MCF 10A (cell line): ENCODE measurements around the gene KLHL28. TPM values are rescaled to one million over a fixed set of nuclear protein-coding genes. Genes with fewer than 3 reads are reported as not detected.

Source experiments
- BruUV-seq: library from RNA; stranded (reverse); fragments of 400-500 nt; replicated peaks from 2 replicates; lab custom pipeline; 2021; lab: Mats Ljungman, UMichigan
- CTCF ChIA-PET: fragments of 300-600 bp; sonication (Branson Sonifier 250); formaldehyde crosslinking; extraction: SDS; loops from one replicate; lab custom pipeline; 2021; ENCODE audit warnings: antibody characterized with exemption, inconsistent platforms; lab: Yijun Ruan, JAX
- POLR2A ChIA-PET: fragments of 300-600, 350-650 bp; sonication (Branson Sonifier 250); formaldehyde crosslinking; extraction: SDS; loops from one replicate; lab custom pipeline; 2020; ENCODE audit warnings: antibody characterized with exemption, inconsistent platforms; lab: Yijun Ruan, JAX
- DNase-seq: peaks from one replicate; pipeline ENCODE4 v3.0.0-alpha.2; 2018; ENCODE audit not compliant: unreplicated experiment
- H3K27ac Mint-ChIP-seq: one replicate; pipeline ENCODE4 v1.8.0; 2022; ENCODE audit warnings: mild to moderate bottlenecking, low read depth, mixed read lengths; ENCODE audit not compliant: unreplicated experiment
- H3K27me3 Mint-ChIP-seq: one replicate; pipeline ENCODE4 v1.8.0; 2022; ENCODE audit warnings: mixed read lengths; ENCODE audit not compliant: insufficient read depth, unreplicated experiment
- H3K36me3 Mint-ChIP-seq: one replicate; pipeline ENCODE4 v1.8.0; 2022; ENCODE audit warnings: mild to moderate bottlenecking, moderate library complexity, mixed read lengths; ENCODE audit not compliant: insufficient read depth, unreplicated experiment
- H3K4me1 Mint-ChIP-seq: one replicate; pipeline ENCODE4 v1.8.0; 2022; ENCODE audit warnings: mixed read lengths; ENCODE audit not compliant: insufficient read depth, unreplicated experiment
- H3K4me3 Mint-ChIP-seq: one replicate; pipeline ENCODE4 v1.8.0; 2022; ENCODE audit warnings: mild to moderate bottlenecking, moderate library complexity, mixed read lengths; ENCODE audit not compliant: unreplicated experiment
- H3K9me3 Mint-ChIP-seq: one replicate; pipeline ENCODE4 v1.8.0; 2022; ENCODE audit warnings: mixed read lengths; ENCODE audit not compliant: unreplicated experiment
- CTCF ChIP-seq: fragments of 200-600 bp; IDR thresholded peaks from one replicate; pipeline ENCODE4 v1.8.0; 2022; ENCODE audit warnings: antibody characterized with exemption, mild to moderate bottlenecking; ENCODE audit not compliant: unreplicated experiment
- intact Hi-C: fragments of 100-400 bp; cut with micrococcal nuclease; formaldehyde crosslinking; loops from 2 replicates; pipeline ENCODE4 v1.14.1; 2022
- total RNA-seq: library from RNA; stranded (reverse); gene quantifications from 2 replicates; pipeline ENCODE4 v1.2.3, GENCODE V29; 2022

Gene KLHL28
- total RNA-seq, 1 experiment from 2014 or later: 11.2 TPM

- Mint-ChIP-seq H3K4me1 (no peaks in the 10 kb centered on the region), H3K4me3 (no peak overlapping the region), H3K36me3 (no peaks in the 10 kb centered on the region), H3K27me3 (no peaks in the 10 kb centered on the region), H3K9me3 (no peaks in the 10 kb centered on the region), H3K27ac (no peak overlapping the region)
- no peak for DNase-seq
- no TSS peak for BruUV-seq
- intact Hi-C loops: loop anchor here (5.0 kb wide), 3 partner anchors 51 to 616 kb away; partner anchors contain the start of genes KLHL28, MIS18BP1 and TOGARAM1
- CTCF ChIA-PET: interaction anchor here (1.0 to 4.7 kb wide), 2 partner anchors 105 to 359 kb away, joined by 3 to 136 read pairs; no protein-coding TSS in a partner anchor
- no peak for TF ChIP-seq CTCF
- POLR2A ChIA-PET: interaction anchor here (0.6 kb wide), 1 partner anchor 174 kb away, joined by 3 read pairs; no protein-coding TSS in a partner anchor
Observed at GRCh38 chr14:44910821-44911220, 50.9 kb downstream of the KLHL28 start.

GRCh38 chr14:44901696-44902095, 60.1 kb downstream of the KLHL28 start:
- POLR2A ChIA-PET: interaction anchor here (1.2 kb wide), 1 partner anchor 11 kb away, joined by 3 read pairs; no protein-coding TSS in a partner anchor
- DNase-seq: no peak
- Mint-ChIP-seq H3K4me1 (peaks cover 6% of the 10 kb centered on the region), H3K4me3 (no peak overlapping the region), H3K36me3 (peaks cover 6% of the 10 kb centered on the region), H3K27me3 (no peaks in the 10 kb centered on the region), H3K9me3 (no peaks in the 10 kb centered on the region), H3K27ac (no peak overlapping the region)
- CTCF ChIA-PET: interaction anchor here (0.7 to 1.3 kb wide), 3 partner anchors 11 to 817 kb away, joined by 3 to 4 read pairs (median 3); no protein-coding TSS in a partner anchor
- intact Hi-C loops: no loop called here
- BruUV-seq: no TSS peak
- TF ChIP-seq CTCF: no peak

- intact Hi-C loops: no loop called here
- peak overlapping the region; percentile 88 for H3K4me3 Mint-ChIP-seq
- BruUV-seq: no TSS peak
- ChIA-PET CTCF (interaction anchor here (0.7 to 1.2 kb wide), 2 partner anchors 369 to 371 kb away, joined by 3 to 6 read pairs; no protein-coding TSS in a partner anchor), POLR2A (interaction anchor here (0.6 to 3.7 kb wide), 7 partner anchors 8 to 1995 kb away, joined by 3 to 23 read pairs (median 3); partner anchors contain the start of genes KLHL28, MIS18BP1 and TOGARAM1)
- no peak for DNase-seq
- H3K4me1 Mint-ChIP-seq: peaks cover 6% of the 10 kb centered on the region
- H3K9me3 Mint-ChIP-seq: no peaks in the 10 kb centered on the region
- peak overlapping the region; percentile 91 for H3K27ac Mint-ChIP-seq
- no peak for TF ChIP-seq CTCF
- H3K36me3 Mint-ChIP-seq: peaks cover 6% of the 10 kb centered on the region
- no peaks in the 10 kb centered on the region for H3K27me3 Mint-ChIP-seq
Observed at GRCh38 chr14:44898551-44898950, 63.2 kb downstream of the KLHL28 start.

GRCh38 chr14:44897845-44898151, 63.9 kb downstream of the KLHL28 start:
- H3K4me1 Mint-ChIP-seq: peaks cover 6% of the 10 kb centered on the region
- H3K27me3 Mint-ChIP-seq: no peaks in the 10 kb centered on the region
- ChIA-PET CTCF (interaction anchor here (1.2 to 1.3 kb wide), 2 partner anchors 17 to 371 kb away, joined by 3 to 5 read pairs; no protein-coding TSS in a partner anchor), POLR2A (interaction anchor here (0.9 to 3.7 kb wide), 6 partner anchors 8 to 356 kb away, joined by 3 to 23 read pairs (median 6); partner anchors contain the start of genes FANCM, KLHL28, MIS18BP1 and TOGARAM1)
- no TSS peak for BruUV-seq
- peak overlapping the region; percentile 88 for H3K4me3 Mint-ChIP-seq
- H3K27ac Mint-ChIP-seq: peak overlapping the region; percentile 91
- peak; percentile 47 for DNase-seq
- H3K36me3 Mint-ChIP-seq: peaks cover 6% of the 10 kb centered on the region
- intact Hi-C loops: no loop called here
- no peaks in the 10 kb centered on the region for H3K9me3 Mint-ChIP-seq
- no peak for TF ChIP-seq CTCF
